Measurements from ENCODE around the gene ZRANB2. TPM values are rescaled to one million over a fixed set of nuclear protein-coding genes. Genes with fewer than 3 reads are reported as not detected.

The ZRANB2 gene
- total and polyA plus RNA-seq, 10 of the 15 experiments (the other 5 are each of a cell fraction or from before 2014, with no cell fraction given): 68.4 to 189 (median 138) TPM

GRCh38 chr1:71081697-71082080 lies 854 bp upstream of the ZRANB2 start:
- BruUV-seq (replicated peaks): TSS peak; percentile 99
- in situ Hi-C loops (cut with MboI): loop anchor here (25.0 kb wide), 1 partner anchor 956 kb away; no protein-coding TSS in a partner anchor
- SMC1A ChIA-PET (ENCODE audit: uncharacterized antibody, unreplicated experiment): interaction anchor here (0.8 to 1.2 kb wide), 2 partner anchors 9 to 23 kb away, joined by 3 read pairs; no protein-coding TSS in a partner anchor
- no peak for DNase-seq (ENCODE audit: low read depth, low spot score)
- Histone ChIP-seq H3K27ac (ENCODE audit: control insufficient read depth, insufficient read depth) (peak overlapping the region; percentile 45), H2AFZ (ENCODE audit: control insufficient read depth, low read depth, low read length) (peak overlapping the region; percentile 92), H3K4me1 (ENCODE audit: control insufficient read depth, insufficient read depth, low read length) (no peaks in the 10 kb centered on the region), H4K20me1 (ENCODE audit: control insufficient read depth, insufficient read depth) (no peaks in the 10 kb centered on the region), H3K9me3 (replicated peaks; ENCODE audit: control insufficient read depth, insufficient read depth, low read length) (no peaks in the 10 kb centered on the region), H3K27me3 (replicated peaks in 1 of 2; ENCODE audit: control insufficient read depth in 2 of 2, insufficient read depth in 2 of 2, low read length in 1 of 2) (no peaks in the 10 kb centered on the region), H3K9ac (ENCODE audit: control insufficient read depth, insufficient read depth, low read length) (peak overlapping the region; percentile 99), H3K4me2 (ENCODE audit: control insufficient read depth, insufficient read depth) (peak overlapping the region; percentile 32), H3K4me3 (peak overlapping the region; percentile 100), H3K36me3 (ENCODE audit: control insufficient read depth in 2 of 2, insufficient read depth in 2 of 2, low read length in 1 of 2) (peaks cover 2 to 5% of the 10 kb centered on the region in 2 experiments; a peak in 3 of 4 replicates), H3K79me2 (ENCODE audit: control insufficient read depth, insufficient read depth, low read length) (peaks cover 40% of the 10 kb centered on the region)
- TF ChIP-seq IRF4 (IDR thresholded peaks at IDR 0.05; ENCODE audit: low read depth, low read length): 0 out of 2 replicates have a peak, but pooled peaks have one; percentile 38
- TF ChIP-seq ZBTB11 (CRISPR knock-in tag; IDR thresholded peaks at IDR 0.05): no peak
- peak; percentile 70; the same call in 1 of the 2 replicates for TF ChIP-seq YY1 (IDR thresholded peaks at IDR 0.05; ENCODE audit: low read depth, low read length)
- peak; percentile 67 for TF ChIP-seq JUNB (IDR thresholded peaks at IDR 0.05)
- TF ChIP-seq POLR2A (IDR thresholded peaks at IDR 0.05; ENCODE audit: low read depth, low read length): peak; percentile 7; the same call in 1 of the 2 replicates
- intact Hi-C loops (cut with micrococcal nuclease; ENCODE audit: unreplicated experiment): loop anchor here (2.0 kb wide), 1 partner anchor 877 kb away; the partner anchor contains the start of gene LRRC40
- WGBS (ENCODE audit: insufficient coverage, insufficient replicate concordance, low lambda C conversion rate, missing lambda C conversion rate): 29% methylated on average over 7 of the region's 7 CpGs
- FAIRE-seq: no peak
- peak; percentile 4; the same call in 2 of the 3 replicates for ATAC-seq
- RAD21 ChIA-PET (ENCODE audit: unreplicated experiment): interaction anchor here (1.3 kb wide), 1 partner anchor 10 kb away, joined by 4 read pairs; no protein-coding TSS in a partner anchor
- POLR2A ChIA-PET: interaction anchor here (1.2 kb wide), 2 partner anchors 18 to 860 kb away, joined by 3 to 4 read pairs; partner anchors contain the start of gene SRSF11
- CTCF ChIA-PET: interaction anchor here (0.6 to 1.7 kb wide), 6 partner anchors 9 to 356 kb away, joined by 3 to 6 read pairs (median 4); no protein-coding TSS in a partner anchor

All from GM12878 (cell line).